Activated CD8-positive, alpha-beta memory T cell treated with anti-CD3 and anti-CD28 coated beads, Interleukin-2, amount 50 U/mL, for 4 hours (primary cell): ENCODE data around the gene GH1.
"Not testable (repeated sequence)": the region's sequence is repeated elsewhere in the genome, so short reads cannot be mapped to it uniquely, and the experiment has no call there.

Experiments
- DNase-seq: peaks from one replicate; pipeline ENCODE4 v3.0.0-alpha.2; 2020

The GH1 gene

DNA sequence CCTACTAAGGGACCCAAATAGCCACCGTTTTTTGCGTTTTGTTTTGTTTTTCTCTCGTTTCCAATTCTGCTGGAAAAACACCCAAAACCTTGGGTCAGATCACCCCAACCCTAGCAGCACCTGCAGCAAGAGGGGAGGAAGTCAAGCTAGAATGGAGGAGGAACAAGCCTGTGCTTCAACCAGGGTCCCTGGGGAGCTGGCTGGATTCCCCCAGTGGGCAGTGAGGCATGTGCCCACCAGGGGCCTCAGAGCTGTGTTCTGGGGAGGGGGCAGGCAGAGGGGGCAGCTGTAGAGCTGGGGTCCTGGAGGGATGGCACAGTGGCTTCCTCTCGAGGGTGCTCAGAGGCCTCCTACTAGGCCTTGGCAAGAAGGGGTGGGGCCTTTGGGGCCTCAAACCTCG, 7.0 kb upstream of the GH1 start:
- DNase-seq, result no peak

DNA sequence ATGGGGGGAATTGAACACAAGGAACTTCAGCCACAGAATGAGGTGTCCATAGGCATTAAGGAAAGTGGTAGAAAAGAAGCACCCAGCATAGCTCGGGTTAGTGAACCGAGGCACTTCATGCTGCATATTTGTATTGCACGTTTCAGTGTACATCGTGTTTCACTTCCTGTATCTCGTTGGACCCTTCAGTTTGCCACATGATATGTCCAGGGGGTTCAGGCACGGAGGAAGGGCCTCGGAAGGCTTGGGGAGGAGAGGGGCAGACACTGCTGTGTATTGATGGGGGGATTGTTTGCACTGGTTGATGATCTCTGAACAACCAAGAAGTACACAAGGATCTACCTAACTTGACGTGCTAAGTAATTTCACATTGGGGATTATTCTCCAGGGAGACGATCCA, 3.8 kb upstream of the GH1 start:
- not testable (repeated sequence) for DNase-seq

DNA sequence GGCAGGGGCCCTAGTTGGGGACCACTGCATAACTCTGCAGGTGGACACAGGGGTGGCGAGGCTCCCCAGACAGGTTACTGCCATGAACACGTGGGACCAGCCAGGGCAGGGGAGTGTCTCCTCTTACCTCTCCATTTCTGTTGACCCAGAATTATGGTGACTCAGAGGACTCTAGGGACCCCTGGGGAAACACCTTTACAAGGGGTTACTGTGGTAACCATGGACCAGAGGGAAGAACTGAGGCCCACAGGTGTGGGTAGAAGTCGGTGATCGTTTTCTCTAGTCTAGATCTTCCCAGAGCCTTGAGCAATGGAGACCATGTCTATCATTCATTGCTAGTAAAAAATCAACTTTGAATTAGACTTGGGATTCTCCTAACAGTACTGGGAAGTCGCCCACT, 2.1 kb upstream of the GH1 start:
- DNase-seq, result not testable (repeated sequence)

DNA sequence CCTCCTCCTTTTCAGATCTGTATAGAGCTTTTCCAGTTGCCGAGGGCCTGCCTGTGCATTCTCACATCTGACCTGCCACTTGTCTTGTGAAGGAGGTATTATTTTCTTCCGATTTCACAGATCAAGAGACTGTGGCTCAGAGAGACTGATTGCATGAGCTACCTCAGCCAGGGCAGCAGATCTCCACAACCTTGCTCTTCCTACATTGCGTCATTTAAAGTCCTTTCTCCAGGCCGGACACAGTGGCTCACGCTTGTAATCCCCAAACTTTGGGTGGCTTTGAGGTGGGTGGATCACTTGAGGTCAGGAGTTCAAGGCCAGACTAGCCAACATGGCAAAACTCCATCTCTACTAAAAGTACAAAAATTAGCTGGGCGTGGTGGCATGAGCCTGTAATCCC, 1.4 kb upstream of the GH1 start:
- DNase-seq, result not testable (repeated sequence)

DNA sequence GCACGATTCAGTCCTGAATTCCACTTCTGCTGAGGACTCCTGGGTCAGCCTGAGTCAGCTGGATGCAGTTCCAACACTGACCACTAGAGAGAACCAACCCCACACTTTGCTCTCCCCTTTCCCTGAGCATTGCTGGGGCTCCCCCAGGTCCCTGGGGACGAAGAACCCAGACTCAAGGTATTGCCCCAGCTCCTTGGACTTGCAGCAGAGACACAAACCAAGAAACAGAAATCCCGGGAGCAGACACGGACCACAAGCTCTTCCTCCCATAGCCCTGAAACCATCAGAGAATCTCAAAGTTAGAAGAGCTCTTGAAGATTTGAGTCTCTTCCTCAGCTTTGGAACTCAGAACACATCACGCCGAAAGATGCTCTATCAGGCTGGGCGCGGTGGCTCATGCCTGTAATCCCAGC, 678 bp upstream of the GH1 start:
- peak; percentile 76 for DNase-seq

DNA sequence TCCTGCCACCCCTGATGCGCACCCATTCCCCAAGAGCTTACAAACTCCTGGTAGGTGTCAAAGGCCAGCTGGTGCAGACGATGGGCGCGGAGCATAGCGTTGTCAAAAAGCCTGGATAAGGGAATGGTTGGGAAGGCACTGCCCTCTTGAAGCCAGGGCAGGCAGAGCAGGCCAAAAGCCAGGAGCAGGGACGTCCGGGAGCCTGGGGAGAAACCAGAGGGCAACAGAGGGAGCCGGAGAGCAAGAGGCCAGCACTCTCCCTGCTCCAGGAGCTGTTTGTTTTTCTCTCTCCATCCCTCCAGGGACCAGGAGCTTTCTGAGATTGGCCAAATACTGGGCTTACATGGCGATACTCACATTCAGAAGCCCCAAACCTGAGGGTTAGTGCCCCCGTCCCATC, 334 bp downstream of the GH1 start:
- no peak for DNase-seq

DNA sequence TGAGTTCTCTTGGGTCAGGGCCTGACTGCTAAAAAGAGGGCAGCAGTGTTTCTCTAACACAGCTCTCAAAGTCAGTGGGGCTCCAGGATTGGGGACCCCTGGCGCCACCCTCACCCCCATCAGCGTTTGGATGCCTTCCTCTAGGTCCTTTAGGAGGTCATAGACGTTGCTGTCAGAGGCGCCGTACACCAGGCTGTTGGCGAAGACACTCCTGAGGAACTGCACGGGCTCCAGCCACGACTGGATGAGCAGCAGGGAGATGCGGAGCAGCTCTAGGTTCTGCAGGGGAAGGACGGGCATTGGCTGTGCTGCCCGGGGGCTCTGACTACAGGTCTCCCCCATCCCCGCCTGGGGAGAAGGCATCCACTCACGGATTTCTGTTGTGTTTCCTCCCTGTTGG, 993 bp downstream of the GH1 start:
- DNase-seq, result peak; percentile 11

DNA sequence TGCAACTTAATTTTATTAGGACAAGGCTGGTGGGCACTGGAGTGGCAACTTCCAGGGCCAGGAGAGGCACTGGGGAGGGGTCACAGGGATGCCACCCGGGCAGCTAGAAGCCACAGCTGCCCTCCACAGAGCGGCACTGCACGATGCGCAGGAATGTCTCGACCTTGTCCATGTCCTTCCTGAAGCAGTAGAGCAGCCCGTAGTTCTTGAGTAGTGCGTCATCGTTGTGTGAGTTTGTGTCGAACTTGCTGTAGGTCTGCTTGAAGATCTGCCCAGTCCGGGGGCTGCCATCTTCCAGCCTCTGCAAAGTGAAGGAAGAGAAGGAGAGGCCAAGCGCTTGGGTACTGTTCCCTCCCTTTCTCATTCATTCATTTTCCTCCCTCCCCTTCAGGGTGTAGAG, 1.4 kb downstream of the GH1 start:
- DNase-seq, result not testable (repeated sequence)

DNA sequence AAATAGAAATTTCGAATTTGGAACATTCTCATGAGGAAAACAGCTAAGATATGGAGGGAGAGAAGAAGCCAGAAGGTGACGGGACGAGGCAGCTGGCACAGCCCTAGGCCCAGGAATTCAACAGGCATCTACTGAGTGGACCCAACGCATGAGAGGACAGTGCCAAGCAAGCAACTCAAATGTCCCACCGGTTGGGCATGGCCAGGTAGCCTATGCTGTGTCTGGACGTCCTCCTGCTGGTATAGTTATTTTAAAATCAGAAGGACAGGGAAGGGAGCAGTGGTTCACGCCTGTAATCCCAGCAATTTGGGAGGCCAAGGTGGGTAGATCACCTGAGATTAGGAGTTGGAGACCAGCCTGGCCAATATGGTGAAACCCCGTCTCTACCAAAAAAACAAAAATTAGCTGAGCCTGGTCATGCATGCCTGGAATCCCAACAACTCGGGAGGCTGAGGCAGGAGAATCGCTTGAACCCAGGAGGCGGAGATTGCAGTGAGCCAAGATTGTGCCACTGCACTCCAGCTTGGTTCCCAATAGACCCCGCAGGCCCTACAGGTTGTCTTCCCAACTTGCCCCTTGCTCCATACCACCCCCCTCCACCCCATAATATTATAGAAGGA, 2.0 kb downstream of the GH1 start:
- no peak for DNase-seq

DNA sequence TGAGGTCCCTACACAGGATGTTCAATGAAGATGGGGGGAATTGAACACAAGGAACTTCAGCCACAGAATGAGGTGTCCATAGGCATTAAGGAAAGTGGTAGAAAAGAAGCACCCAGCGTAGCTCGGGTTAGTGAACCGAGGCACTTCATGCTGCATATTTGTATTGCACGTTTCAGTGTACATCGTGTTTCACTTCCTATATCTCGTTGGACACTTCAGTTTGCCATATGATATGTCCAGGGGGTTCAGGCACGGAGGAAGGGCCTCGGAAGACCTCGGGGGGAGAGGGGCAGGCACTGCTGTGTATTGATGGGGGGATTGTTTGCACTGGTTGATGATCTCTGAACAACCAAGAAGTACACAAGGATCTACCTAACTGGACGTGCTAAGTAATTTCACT, 2.9 kb downstream of the GH1 start:
- not testable (repeated sequence) for DNase-seq

DNA sequence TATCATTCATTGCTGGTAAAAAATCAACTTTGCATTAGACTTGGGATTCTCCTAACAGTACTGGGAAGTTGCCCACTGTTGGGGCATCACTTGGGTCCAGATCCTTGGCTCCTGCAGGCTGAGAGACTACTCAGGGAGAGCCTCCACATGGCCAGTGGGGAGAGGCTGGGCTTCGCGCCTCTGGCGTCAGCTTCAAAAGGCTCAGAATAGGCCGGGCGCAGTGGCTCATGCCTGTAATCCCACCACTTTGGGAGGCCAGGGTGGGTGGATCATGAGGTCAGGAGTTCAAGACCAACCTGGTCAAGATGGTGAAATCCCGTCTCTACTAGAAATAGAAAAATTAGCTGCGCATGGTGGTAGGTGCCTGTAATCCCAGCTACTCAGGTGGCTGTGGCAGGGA, 4.2 kb downstream of the GH1 start:
- no peak for DNase-seq

DNA sequence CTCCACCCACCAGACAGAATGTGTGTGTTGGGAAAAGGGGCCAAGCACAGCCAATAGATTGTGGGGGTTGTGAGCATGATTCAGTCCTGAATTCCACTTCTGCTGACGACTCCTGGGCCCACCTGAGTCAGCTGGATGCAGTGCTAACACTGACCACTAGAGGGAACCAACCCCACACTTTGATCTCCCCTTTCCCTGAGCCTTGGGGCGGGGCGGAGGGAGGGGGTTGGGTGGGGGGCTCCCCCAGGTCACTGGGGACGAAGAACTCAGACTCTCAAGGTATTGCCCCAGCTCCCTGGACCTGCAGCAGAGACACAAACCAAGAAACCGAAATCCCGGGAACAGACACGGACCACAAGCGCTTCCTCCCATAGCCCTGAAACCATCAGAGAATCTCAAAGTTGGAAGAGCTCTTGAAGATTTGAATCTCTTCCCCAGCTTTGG, 7.0 kb downstream of the GH1 start:
- peak; percentile 74 for DNase-seq

DNA sequence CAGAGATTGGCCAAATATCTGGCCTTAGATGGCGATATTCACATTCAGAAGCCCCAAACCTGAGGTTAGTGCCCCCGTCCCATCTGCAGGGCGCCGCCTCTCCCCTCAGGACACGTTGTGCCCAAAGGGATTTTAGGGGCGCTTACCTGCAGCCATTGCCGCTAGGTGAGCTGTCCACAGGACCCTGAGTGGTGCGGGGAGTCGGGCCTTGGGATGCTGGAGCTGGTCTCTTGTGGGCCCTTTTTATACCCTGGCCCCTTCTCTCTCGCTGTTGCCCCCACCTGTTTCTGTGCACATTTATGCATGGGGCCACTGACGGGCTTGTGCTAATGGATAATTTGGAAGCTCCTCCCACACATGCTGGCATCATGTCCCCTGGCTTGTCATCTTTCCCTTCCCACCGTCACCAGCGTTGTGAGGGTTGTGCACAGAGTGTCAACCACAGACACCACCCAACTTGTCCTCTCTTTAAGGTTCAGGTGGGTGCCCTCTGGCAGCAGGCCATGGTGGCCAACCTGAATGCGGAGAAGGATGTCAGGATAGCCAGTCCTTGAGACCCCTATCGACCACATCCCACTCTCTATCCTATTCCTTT, 7.5 kb downstream of the GH1 start, which contains the start of gene CSHL1:
CSHL1 (minus strand) TSS at position 218 of the 595 bp plus-strand sequence; CDS start at position 156, 62 bp downstream.
- DNase-seq, result no peak

DNA sequence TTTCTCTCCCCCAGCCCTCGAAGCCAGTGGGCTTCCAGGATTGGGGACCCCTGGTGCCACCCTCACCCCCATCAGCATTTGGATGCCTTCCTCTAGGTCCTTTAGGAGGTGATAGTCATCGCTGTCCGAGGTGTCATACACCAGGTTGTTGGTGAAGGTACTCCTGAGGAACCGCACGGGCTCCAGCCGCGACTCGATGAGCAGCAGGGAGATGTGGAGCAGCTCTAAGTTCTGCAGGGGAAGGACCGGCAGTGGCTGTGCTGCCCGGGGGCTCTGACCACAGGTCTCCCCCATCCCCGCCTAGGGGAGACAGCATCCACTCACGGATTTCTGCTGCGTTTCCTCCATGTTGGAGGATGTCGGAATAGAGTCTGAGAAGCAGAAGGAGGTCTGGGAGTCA, 8.5 kb downstream of the GH1 start:
- DNase-seq, result no peak

DNA sequence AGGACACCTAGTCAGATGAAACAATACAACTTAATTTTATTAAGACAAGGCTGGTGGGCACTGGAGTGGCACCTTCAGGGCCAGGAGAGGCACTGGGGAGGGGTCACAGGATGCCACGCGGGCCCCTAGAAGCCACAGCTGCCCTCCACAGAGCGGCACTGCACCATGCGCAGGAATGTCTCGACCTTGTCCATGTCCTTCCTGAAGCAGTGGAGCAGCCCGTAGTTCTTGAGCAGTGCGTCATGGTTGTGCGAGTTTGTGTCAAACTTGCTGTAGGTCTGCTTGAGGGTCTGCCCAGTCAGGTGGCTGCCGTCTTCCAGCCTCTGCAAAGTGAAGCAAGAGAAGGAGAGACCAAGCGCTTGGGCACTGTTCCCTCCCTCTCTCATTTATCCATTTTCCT, 9.1 kb downstream of the GH1 start:
- not testable (repeated sequence) for DNase-seq

DNA sequence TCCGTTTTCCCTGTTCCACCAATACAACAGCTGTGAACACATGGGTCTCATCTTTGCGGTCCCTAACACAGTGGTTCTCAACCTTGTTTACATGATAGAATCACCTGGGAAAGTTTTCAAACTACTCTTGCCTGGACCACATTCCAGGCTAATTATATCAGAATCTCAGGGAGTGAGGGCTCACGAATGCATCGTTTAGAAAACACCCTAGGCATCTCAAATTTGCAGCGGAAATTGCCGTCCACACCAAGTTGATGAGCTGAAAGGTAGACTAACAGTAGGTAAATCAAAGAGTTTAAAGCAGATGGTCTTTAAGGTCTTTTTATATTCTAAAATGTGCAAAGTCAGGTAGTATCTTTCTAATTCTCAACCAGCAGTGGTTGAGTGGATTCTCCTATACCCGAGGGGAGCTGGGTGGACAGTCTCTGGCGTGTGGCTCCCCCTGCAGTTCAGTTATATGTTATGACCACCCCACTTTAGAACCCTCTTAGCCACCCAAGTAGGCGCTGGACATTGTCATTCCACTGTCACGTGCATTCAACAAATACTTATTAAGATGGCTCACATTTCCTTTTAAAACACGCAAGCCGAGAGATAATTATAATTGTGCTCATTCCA, 11.4 kb downstream of the GH1 start:
- DNase-seq, result not testable (repeated sequence)

DNA sequence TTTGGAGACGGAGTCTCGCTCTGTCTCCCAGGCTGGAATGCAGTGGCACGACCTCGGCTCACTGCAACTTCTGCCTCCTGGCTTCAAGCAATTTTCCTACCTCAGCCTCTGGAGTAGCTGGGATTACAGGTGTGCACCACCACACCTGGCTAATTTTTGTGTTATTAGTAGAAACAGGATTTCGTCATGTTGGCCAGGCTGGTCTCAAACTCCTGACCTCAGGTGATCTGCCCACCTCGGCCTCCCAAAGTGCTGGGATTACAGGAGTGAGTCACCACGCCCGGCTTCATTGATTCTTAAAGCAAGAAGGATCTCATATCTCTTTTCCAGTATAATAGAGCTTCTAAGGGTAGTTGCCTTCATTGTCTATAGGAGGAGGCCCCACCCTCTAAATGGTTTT, 13.8 kb downstream of the GH1 start:
- not testable (repeated sequence) for DNase-seq

DNA sequence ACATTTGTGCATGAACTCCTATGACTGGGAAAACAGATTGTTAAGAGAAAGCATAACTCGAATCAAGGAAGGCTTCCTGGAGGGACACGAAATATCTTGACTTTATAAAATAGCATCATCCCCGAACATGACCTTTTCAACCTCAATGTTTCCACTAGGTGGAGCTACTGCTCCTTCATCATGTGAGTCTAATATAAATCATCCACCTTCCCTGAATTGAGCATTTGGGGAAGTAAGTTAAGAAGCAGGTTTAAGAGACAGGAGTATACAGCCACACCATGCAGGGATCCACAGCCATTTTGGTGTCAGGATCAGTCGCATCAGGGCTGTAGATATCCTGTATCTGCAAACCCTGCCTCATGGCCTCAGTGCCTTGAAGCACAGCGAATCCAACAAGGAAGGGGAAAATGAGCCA, 14.8 kb downstream of the GH1 start:
- DNase-seq, result not testable (repeated sequence)

DNA sequence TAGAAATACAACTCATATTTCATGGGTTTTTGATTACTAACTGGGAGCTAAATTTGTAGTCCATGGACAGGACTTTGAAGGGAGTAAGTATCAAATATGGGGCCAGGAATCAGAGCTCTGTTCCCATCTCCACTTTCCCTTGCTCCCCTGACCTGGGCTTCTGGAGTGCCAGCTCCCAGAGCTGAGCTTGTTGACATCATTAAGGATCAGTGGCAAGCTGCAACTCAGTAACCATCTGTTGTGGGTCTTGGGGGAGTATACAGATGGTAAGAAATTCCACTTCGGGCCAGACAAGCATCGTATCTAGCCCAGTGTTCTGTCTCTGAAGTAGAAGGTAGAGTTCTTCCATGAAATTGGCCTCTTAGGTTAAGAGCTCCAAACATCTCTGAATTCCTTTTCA, 16.7 kb downstream of the GH1 start:
- not testable (repeated sequence) for DNase-seq

DNA sequence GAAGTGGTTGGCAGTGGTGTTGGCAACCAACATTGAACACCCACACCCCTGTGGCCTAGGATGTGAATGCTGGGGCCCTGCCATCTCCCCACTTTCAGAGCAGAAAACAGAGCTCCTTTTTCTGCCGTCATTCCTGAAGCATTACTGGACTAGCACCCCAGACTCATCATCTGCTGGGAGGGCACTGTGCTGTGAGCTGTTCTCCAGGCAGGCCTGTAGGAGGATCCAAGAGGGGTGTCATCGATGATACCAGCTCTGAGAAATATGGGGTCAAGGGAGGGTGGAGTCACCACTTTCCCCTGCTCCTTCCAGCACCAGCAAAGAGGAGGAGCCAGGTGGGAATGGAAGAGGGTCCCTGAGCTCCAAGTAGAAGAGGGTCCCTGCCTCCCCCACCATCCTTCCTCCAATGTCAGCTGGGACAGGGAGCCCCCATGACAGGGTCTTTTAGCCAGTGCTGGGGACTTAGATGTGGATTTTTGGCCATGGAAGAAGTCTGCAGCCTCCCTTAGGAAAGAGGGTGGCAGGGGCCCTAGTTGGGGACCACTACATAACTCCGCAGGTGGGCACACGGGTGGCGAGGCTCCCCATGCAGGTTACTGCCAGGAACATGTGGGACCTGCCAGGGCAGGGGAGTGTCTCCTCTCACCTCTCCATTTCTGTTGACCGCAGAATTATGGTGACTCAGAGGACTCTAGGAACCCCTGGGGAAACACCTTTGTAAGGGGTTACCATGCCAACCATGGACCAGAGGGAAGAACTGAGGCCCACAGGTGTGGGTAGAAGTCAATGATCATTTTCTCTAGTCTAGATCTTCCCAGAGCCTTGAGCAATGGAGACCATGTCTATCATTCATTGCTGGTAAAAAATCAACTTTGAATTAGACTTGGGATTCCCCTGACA, 19.5 kb downstream of the GH1 start:
- DNase-seq, result not testable (repeated sequence)

DNA sequence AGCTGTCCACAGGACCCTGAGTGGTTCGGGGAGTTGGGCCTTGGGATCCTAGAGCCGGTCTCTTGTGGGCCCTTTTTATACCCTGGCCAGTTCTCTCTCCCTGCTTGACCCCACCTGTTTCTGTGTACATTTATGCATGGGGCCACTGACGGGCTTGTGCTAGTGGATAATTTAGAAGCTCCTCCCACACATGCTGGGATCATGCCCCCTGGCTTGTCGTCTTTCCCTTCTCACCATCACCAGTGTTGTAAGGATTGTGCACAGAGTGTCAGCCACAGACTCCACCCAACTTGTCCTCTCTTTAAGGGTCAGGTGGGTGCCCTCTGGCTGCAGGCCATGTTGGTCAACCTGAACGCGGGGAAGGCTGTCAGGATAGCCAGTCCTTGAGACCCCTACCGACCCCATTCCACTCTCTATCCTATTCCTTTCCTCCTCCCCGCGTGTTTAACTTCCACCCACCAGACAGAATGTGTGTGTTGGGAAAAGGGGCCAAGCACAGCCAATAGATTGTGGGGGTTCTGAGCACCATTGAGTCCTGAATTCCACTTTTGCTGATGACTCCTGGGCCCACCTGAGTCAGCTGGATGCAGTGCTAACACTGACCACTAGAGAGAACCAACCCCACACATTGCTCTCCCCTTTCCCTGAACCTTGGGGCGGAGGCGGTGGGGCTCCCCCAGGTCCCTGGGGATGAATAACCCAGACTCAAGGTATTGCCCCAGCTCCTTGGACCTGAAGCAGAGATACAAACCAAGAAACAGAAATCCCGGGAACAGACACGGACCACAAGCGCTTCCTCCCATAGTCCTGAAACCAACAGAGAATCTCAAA, 21.9 kb downstream of the GH1 start, which contains the start of gene CSH1:
CSH1 (minus strand) TSS at position 51 of the 831 bp plus-strand sequence. CDS start 63 bp downstream, outside the sequence.
- DNase-seq, result not testable (repeated sequence)

DNA sequence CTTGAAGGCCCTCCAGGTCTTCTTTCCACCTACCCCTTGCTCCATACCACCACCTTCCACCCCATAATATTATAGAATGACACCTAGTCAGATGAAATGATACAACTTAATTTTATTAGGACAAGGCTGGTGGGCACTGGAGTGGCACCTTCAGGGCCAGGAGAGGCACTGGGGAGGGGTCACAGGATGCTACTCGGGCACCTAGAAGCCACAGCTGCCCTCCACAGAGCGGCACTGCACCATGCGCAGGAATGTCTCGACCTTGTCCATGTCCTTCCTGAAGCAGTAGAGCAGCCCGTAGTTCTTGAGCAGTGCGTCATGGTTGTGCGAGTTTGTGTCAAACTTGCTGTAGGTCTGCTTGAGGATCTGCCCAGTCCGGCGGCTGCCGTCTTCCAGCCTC, 23.8 kb downstream of the GH1 start:
- DNase-seq, result not testable (repeated sequence)
